Activated CD8-positive, alpha-beta memory T cell treated with anti-CD3 and anti-CD28 coated beads, Interleukin-2, amount 50 U/mL, for 1 hour (primary cell): ENCODE data around the gene LYRM2.

Experiments
- DNase-seq: peaks from one replicate; pipeline ENCODE4 v3.0.0-alpha.2; 2020; ENCODE audit errors: extremely low read depth

The LYRM2 gene, protein sequence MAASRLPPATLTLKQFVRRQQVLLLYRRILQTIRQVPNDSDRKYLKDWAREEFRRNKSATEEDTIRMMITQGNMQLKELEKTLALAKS

DNA sequence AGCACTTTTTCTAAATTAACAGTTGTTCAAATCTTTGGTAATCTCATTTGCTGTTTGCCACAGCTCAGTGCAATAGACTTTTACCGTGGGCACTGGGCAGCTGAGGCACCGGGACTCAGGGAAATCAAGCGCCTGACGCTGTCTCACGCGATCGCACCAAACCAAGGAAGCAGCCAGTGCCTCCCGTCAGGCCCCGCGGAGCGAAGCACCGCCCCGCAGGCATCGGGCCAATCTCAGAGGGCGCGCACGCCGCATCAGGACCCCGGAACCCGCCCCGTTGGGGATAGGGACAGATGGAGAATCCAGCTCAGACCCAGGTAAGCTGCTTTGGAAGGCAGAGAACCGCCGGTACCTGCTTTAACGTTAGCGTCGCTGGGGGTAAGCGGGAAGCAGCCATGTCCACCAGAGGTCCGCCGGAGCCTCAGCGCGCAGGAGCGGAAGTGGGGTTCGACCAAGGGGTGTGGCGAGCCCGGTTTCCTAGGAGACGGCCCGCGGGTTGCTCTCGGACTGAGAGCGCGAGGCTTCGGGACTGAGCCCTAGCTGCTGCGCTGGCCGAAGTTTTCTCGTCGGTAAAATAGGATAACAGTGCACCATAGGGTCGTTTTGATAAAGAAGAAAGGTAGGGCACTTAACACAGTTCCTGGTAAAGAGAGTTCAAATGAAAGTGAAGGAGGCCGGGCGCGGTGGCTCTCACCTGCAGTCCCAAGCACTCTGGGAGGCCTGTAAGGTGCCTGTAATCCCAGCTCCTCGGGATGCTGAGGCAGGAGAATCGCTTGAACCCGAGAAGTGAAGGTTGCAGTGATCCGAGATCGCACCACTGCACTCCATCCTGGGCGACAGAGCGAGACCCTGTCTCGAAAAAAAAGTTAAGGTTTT is at the start of gene LYRM2:
LYRM2 (minus strand) TSS at position 428 of the 876 bp plus-strand sequence; CDS start at position 397, 31 bp downstream.
- peak; percentile 69 for DNase-seq

DNA sequence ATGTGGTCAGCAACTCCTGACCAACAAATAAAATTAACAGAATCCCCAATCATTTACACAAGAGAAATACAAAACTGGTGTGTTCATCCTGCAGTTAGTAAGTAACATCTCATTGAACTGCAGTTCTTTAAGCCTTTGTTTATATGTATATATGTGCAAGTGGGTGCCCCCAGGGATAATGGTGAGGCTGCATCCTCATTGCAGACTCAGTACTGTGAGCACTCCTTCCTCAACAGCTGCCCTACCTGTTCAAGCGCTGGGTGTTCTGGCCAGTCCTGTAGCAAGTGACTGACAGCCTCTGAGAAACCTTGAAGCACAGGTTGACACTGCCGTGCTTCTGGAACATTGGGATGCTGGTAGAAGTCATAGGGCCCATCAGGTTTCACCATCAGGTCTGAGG is 49.8 kb upstream of the LYRM2 start:
- no peak for DNase-seq

DNA sequence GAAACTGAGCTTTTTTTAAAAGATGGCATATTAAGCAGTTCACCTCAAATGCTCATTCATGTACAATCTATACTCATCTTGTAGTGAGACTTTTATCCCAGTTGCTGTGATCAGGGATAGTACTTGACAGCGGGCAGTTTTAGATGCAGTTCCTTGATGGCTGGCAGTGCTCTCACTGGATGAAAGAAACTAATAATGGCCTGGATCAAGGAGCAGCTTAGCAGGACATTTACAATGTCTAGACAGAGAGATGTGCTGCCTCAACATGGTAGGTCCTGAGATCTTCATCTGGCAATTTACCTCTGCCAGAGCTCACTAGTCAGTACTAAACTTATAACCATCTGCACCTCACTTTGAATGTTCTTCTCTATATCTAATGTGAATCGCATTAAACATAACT is 46.8 kb upstream of the LYRM2 start:
- DNase-seq, result no peak

DNA sequence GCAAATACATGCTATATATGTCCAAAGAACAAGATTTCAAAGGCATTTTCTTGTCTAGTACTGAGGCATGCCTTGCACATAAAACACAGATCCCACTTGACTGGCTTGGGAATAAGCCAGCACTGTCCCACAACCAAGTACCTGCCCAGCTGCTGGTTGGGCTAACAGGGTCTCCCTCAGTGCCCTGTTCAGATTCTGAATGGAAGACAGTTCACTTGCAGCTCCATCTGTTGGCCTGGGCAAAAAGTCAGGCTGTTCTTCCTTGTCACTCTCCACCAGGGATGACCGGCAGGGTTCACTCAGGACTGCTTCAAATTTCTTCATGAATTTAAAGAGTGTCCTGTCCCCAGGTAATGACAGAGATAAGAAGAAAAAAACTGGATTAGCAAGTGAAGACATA is 44.4 kb upstream of the LYRM2 start:
- no peak for DNase-seq

DNA sequence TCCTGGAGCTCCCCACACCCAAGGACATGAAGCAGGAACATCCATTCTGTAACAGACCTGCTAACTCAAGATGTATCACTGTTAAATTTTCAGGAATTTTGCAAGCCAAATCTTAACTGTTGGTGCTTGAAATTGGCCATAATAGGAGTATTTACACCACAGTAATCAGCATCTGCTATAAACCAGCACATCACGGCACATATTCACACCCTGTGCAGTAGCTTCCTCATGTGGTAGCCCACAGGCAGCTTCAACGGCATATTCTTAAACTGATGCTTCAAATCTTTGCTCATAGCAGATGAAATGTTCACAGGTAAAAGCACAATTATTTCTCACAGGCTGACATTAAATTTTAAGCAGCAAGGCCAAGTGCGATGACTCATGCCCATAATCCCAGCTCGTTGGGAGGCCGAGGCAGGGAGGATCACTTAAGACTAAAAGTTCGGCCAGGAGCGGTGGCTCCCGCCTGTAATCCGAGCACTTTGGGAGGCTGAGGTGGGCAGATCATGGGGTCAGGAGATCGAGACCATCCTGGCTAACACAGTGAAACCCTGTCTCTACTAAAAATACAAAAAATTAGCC is 43.5 kb upstream of the LYRM2 start:
- no peak for DNase-seq

DNA sequence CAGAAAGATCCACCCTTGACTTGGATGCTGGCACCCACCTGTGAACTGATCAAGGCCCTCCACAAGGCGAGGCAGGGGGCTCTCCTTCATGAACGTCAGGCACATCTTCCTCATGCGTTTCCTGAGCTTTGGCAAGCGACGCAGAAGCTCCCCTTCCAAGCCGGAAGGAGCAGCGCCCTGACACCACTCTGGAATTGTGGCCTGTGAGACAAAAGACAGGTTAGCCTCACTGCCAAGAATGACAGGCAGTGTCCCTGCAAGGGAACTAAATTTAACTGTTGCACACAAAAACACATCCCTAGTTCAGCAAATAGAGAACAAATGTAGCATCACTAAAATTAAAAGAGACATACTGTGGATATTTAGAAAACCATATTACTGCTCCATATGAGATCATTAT is 42.0 kb upstream of the LYRM2 start:
- DNase-seq, result no peak

DNA sequence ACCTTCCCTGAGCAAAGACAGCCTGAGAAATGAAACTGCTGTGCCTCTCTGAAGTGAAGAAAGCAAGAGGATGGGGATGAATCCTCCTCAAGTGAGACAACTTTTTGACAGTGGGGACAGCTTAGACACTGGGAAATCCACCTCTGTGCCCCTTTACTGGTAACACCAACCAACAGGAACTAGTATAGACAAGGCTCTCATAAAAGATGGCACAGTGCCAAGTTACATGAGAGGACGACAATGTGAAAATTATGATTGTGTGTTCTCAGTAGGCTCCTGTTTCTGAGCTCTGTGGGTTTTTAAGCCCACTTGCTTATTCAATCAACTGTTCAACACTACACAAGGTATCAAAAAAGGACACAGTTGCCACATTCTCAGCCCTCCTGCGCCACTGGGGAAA is 41.6 kb upstream of the LYRM2 start:
- DNase-seq, result no peak

DNA sequence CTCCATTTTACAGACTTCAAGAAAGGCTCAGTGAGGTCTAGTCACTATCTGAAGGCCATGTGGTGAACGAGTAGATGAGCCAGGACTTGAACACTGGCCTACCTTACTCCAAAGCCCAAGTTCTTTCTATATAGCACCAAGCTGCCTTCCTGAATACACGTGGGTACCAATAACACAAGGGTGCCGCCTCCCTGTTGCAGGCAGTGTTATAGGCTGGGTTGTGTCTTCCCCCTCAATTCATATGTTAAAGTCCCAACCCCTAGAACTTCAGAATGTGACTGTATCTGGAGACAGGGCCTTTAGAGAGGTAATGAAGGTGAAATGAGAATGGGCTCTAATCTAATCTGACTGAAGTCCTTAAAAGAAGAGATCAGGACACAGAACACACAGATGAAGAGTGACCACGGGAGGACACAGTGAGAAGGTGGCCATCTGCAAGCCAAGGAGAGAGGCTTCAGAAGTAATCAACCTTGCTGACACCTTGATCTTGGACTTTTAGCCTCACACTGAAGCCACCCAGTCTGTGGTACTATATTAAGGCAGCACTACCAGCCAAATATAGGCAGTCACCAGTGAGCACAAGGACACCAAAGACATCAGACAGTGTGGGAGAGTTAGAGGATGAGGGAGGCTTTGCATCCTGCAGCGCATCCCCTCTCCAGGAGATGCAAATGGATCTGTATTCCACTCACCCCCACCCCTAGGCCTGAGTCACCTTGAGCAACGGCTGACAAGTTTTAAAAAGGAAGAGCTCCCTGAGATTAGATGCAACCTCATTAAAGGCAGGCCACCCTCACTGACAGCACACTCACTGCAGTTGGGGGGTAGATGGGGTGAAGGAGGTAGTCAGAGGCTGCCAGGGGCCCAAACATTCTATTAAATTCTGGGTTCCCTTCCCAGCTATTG is 40.9 kb upstream of the LYRM2 start:
- no peak for DNase-seq

DNA sequence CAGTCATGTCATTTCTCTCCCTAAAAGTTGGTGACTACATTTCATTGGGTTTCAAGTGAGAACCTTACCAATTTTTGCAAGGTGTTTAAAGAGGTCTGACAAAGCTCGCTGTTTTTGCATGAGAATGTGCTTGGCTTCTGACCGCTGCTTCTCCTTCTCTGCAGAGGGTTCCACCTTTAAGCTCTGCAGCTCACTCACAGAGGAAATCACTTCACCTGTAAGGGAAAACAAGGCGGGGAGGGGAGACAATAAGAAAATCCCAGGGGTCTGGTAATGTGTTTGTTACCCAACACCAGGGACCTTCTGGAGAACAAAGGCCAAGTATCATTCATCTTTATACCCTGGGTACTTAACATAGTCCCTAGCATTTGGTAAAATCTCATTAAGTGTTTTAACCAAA is 40.0 kb upstream of the LYRM2 start:
- DNase-seq, result no peak

DNA sequence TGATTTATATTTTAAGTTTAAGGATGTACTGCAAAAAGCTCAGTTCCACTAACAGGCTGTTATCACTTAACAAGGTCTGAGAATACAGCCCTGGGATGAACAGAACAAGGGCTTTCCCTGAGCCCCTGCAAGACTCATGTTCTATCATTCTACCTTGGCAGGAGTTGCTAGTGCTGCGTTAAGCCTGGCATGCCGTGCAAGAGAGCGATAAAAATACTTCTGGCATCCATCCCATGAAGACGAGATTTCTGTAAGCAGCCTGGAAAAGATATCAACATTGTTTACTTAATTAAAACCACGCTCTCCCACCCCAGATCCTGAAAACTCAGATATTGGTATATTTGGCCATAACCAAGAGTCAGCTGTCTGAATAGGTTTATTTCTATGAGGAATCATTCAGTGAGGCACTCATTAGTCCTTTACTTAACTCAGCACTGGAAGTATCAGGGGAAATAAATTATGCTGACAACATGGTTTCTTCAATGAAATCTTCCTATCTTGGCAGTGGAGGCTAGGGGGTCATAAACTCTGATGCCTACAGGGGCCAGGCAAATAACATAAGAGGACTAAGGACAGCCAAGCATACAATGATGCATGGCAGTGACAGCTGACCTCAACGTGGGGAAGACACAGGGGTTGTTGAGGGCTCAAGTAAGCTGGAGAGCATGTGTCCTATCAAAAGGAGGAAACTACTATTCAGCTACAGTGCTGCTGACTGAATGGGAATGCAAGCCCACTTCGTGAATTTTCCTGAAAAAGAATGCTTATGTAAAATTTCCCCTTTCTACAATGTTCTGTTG is 37.6 kb upstream of the LYRM2 start:
- no peak for DNase-seq

DNA sequence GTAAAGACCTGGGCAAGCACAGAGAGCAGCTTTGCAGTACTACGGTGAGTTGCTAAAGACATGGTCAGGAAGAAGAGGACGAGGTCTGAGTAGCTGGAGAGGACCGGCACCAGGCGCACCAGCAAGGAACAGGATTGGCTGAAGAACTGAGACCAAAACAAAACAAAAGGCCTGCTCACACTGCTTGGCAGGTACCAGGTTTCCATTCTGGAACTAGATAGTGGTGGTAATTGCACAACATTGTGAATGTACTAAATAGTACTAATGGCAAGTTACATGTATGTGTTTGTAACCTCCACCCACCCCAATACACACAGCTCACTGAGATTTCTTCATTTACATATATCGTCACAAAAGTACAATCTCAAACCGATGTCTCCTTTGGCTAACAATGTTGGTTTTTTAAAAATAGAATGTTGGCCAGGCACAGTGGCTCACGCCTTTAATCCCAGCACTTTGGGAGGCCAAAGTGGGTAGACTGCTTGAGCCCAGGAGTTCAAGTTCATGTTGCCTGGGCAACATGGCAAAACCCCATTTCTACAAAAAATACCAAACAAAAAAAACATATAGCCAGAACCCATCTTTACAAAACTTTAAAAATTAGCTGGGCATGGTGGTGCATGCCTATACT is 32.5 kb upstream of the LYRM2 start:
- DNase-seq, result no peak

DNA sequence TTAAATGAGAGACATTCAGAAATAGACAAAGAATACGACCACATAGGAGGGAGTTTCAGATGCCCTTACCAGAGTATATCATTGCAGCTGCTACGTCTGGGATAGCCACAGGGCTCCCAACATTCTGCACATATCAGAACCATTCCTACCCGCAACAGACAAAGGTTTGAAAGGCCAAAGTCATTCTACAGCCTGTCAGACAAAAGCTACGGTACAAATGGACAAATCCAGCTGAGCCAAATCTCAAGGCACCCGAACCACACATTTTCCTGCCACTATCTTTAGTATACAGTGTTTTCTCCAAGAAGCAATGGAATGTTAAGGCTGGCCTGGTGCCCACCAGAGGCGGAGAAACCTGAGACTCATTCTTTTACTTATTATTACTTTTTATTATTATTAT is 30.5 kb upstream of the LYRM2 start:
- DNase-seq, result no peak

DNA sequence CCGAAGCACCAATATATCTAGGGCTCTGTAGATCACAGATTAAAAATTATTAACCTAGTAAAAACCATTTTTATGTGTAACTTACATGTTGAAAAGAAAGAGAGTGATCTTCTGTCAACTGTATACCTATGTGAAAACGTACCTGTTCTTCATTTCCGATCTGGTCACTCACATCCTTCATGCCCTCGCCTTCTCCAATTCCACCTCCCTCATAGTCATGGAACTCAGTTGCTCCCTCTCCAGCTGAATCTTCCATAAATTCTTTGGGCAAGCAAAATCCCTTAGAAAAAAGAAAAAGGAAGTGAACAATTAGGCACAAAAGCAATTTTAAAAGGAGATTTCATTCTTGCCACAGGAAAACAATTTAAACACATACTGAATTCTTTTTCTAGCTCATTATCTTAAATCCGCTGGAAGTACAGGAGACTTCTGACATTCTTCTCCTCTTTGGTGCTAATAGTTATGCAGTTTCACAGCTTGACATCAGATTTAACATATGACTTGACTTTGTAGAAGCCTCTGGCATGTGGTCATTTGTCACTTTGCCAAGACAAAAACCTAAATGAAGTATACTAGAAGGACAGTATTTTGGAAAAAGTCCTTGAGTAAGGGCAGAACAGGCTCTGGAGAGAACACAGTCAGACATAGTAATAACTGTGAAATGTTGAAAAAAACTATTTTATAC is 29.5 kb upstream of the LYRM2 start:
- no peak for DNase-seq

DNA sequence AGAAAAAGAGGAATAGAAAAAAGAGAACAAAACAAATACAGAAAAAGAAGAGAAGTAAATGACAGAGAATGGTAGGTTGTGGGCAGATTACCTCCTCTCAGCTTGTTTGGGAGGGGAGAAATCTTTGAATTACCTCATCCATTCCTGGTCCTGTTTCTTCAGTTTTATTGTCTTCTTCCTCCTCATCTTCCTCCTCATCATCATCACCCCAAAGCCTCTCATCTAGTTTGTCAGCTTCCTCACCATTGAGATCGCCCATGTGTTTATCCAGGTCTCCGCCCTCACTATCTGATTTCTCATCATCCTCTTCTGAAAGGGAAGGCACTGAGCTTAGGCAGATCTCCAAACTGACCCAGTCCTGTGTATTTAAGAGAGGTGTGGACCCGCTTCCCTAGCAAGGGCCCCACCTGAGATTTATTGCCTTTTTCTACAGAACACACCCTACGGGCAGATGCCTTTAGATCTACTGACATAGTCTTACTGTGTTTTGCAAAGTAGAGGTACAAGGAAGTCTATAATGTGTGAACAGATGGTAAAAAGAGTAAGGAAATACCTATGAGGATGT is 24.2 kb upstream of the LYRM2 start:
- DNase-seq, result no peak

DNA sequence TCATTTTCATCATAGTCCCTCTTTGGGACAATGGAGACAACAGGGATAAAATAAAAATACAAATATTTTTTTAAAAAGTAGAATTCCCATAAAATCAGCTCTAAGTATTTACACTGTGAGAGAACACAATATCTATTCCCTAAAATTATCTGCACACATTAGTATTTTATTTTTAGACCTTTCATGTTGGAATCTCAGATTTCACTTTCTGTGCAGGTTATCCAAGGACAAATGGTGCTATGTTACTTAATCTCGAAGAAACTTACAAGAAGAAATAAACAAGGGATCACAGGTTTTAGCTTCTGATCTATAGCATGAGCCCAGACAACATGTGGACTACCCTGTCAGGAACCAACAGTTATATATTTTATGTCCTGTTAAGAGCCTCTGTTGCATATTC is 23.0 kb upstream of the LYRM2 start:
- no peak for DNase-seq

DNA sequence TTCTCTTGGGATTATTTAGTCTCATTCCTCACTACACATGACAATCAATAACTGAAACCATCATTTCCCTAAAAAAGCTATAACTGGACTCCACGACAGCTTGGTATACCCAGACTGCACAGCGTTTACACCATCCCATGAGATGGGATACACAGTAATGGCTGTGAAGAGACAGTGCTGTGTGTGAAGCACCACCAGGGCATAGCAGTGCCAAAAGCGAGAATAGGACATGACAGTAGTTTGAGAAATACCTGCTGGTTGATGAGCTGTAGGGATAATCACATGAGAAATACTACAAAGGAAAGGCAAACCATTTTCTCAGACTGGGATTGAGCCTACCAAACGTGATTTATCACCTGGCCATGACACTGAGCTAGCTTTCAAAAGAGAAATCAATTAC is 22.4 kb upstream of the LYRM2 start:
- no peak for DNase-seq

DNA sequence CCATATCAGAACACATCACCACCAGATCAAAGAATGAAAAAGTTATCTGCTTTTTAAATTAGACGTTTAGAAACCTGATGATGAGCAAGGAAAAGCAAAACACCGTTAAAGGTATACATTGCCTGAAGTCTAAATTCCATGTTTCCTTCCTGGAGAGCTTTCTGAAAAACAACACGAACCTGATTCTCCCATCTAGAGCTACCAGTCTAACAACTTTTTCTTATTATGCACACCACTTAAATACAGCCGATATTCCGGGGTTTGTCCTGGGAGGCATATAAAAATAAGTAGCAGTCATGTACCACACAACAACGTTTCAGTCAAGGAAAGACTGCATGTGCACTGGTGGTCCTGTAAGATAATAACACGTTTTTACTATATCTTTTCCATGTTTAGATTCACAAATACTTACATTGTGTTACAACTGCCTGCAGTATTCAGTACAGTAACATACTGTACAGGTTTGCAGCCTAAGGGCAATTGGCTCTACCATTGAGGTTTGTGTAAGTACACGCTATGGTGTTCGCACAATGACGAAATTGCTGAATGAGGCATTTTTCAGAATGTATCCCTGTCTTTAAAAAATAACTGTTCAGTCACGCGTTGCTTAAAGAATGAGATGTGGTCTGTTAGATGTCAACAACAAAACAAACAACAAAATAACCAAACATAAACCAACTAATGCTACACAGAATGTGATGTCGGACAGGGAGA is 19.1 kb upstream of the LYRM2 start:
- no peak for DNase-seq

DNA sequence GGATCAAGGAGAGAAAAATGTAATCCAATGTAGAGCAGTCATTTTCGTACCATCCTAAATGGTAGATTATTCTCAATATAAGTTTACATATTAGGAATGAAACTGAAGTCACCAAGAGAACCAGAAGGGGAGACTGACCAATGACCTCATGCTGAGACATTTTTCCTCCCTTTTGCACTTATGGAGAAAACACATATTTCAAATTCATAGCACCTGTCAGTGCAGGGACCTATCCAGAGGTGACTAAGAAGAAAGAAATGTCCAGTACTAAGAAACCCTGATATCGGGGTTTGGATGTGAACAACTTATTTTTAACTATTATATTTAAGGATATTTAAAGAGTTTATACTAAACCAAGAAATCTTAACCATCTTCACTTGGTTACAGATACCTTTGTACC is 16.6 kb upstream of the LYRM2 start:
- no peak for DNase-seq

DNA sequence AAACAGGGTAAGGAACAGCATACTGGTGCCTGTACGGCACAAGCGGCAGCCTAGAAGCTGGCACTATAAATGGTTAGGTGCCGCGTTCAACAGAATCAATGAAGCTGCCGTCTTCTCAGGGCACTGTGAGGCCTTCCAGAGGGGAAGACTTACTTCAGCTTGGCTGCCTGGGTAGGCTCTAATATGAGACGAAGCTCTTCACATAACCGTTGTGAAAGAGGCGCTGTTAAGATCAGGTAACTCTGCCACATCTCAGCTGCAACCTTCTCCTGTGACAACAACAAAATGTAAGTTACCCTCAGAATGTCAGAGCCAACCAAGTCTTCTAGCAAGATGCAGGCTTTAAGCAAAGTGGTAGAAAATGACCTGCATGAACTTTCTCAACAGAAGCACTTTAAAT is 12.0 kb upstream of the LYRM2 start:
- DNase-seq, result no peak
